HAP-1 (cell line): Measurements from ENCODE around the gene TSPAN5.

Source experiments
- DNase-seq, 2 experiments: peaks; one replicate each; pipeline ENCODE4 v3.0.0-alpha.2; 2016 to 2020; ENCODE audit warnings: low spot score in 2 of 2
- H3K27me3 ChIP-seq: fragments of 250-450 bp; sonication (Bioruptor Pico); 2 replicates; pipeline ENCODE4 v1.5.1; 2020; ENCODE audit warnings: low read depth, mild to moderate bottlenecking, moderate library complexity
- H3K36me3 ChIP-seq: fragments of 250-450 bp; sonication (Bioruptor Pico); replicated peaks from 2 replicates; pipeline ENCODE4 v1.5.1; 2020; ENCODE audit warnings: mild to moderate bottlenecking
- H3K4me1 ChIP-seq: fragments of 250-450 bp; sonication (Bioruptor Pico); 2 replicates; pipeline ENCODE4 v1.5.1; 2020; ENCODE audit warnings: mild to moderate bottlenecking
- H3K4me3 ChIP-seq: fragments of 250-450 bp; sonication (Bioruptor Pico); 2 replicates; pipeline ENCODE4 v1.5.1; 2020; ENCODE audit warnings: mild to moderate bottlenecking, moderate library complexity
- H3K9me3 ChIP-seq: fragments of 250-450 bp; sonication (Bioruptor Pico); 2 replicates; pipeline ENCODE4 v1.5.1; 2020; ENCODE audit warnings: mild to moderate bottlenecking, moderate library complexity
- in situ Hi-C: fragments of 300-500 bp; cut with MboI; formaldehyde crosslinking; loops from 3 replicates; pipeline ENCODE4 v1.14.3; 2020; ENCODE audit warnings: low sequenced_read_pairs, inconsistent platforms, mixed read lengths

The TSPAN5 gene

GRCh38 chr4:98568941-98569663 is 89.3 kb downstream of the TSPAN5 start:
- no peaks in the 10 kb centered on the region for H3K27me3 ChIP-seq
- in situ Hi-C loops, result no loop called here
- no peak for DNase-seq

DNA sequence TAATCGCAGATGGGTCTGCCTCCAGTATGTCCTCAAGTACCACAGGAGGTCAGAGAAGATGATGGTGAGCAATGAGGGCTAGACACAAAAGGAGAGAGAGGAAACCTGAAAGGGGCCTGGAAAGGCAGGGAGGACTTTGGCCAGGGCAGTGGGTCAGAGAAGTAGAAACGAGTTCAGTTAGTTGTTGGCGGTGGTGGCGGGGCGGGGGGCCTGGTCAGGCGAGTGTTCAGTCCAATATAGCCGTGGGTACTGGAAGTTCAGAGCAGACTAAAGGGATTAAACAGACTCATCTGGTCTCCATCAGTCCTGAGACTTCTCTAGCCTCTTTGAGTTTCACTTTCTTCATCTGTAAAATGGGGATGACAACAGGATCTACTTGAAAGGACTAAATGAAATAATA is 90.8 kb downstream of the TSPAN5 start:
- H3K36me3 ChIP-seq, result no peaks in the 10 kb centered on the region
- no peaks in the 10 kb centered on the region for H3K4me1 ChIP-seq
- DNase-seq, result no peak
- in situ Hi-C loops, result no loop called here
- H3K9me3 ChIP-seq, result no peaks in the 10 kb centered on the region
- no peak overlapping the region for H3K4me3 ChIP-seq
- H3K27me3 ChIP-seq, result no peaks in the 10 kb centered on the region

More at GRCh38 chr4:98568941-98569663, 89.3 kb downstream of the TSPAN5 start:
- no peaks in the 10 kb centered on the region for H3K36me3 ChIP-seq
- H3K9me3 ChIP-seq, result no peaks in the 10 kb centered on the region
- H3K4me3 ChIP-seq, result no peak overlapping the region
- H3K4me1 ChIP-seq, result no peaks in the 10 kb centered on the region

DNA sequence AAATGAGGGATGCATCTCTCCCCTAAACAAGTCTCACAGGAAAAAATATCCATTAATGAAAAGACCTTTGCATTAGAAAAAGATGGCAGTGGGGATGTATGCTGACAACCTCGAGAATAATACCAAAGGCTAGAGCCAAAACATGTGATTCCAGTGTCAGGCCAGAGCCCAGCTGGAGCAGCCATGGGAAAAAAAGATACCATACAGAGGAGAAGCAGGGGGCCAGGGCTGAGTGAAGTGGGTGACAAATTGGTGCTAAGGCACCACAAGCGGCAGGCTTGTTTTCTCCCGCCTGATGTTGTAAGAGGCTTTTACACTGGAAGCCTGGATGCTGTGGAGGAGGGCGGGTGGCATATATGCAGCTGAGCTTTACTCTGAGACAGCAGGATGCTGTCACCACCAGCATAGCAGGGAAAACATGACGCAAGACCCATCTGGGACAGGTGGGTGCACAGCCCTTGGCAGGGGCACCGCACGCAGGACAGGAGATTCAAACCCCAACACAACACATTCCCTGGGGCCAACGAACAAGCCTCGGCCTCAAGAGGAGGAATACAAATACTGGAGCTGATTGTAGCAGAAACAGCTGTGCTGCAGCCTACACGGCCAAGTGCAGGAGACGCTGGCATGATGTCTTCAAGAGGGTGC is 91.9 kb downstream of the TSPAN5 start:
- Histone ChIP-seq H3K4me1 (no peaks in the 10 kb centered on the region), H3K27me3 (no peaks in the 10 kb centered on the region), H3K9me3 (no peaks in the 10 kb centered on the region), H3K4me3 (no peak overlapping the region), H3K36me3 (no peaks in the 10 kb centered on the region)
- DNase-seq, result no peak
- in situ Hi-C loops, result no loop called here

DNA sequence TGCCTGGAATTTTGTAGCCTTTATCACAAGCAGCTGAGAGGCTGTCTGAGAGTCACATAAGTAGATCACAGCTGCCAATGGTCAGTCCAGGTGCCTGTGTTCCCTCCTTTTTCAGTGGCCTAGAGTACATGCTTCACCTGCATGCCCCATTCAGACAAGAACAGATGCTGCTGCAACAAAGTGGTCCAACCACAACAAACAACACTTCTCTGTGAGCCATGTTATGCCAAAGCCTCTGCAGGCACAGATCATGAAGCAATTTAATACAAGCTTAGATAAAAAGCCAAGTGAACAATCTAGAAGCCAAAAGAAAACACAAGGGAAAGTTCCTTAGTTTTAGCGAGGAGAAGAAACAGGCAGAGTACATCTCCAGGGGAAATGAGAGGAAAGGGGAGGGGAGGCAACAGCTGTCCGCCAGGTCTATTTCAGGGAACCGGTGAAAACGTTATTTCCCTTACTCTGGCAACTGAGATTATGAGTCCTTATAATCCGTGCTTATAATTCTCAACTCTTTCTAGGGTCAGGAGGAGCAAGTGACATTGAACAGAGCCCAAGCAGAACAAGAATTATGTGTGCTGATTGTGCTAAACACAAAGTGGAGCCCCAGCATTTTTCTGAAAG is 92.6 kb downstream of the TSPAN5 start:
- Histone ChIP-seq H3K4me3 (no peak overlapping the region), H3K36me3 (no peaks in the 10 kb centered on the region), H3K9me3 (no peaks in the 10 kb centered on the region), H3K27me3 (no peaks in the 10 kb centered on the region), H3K4me1 (no peaks in the 10 kb centered on the region)
- no peak for DNase-seq
- in situ Hi-C loops, result no loop called here

GRCh38 chr4:98564852-98565251 is 93.6 kb downstream of the TSPAN5 start:
- H3K4me3 ChIP-seq, result no peak overlapping the region
- H3K9me3 ChIP-seq, result no peaks in the 10 kb centered on the region
- no peak for DNase-seq
- in situ Hi-C loops, result no loop called here
- H3K4me1 ChIP-seq, result no peaks in the 10 kb centered on the region
- no peaks in the 10 kb centered on the region for H3K27me3 ChIP-seq
- no peaks in the 10 kb centered on the region for H3K36me3 ChIP-seq

GRCh38 chr4:98560321-98560720 is 98.1 kb downstream of the TSPAN5 start:
- DNase-seq, result no peak
- Histone ChIP-seq H3K9me3 (no peaks in the 10 kb centered on the region), H3K36me3 (no peaks in the 10 kb centered on the region), H3K27me3 (no peaks in the 10 kb centered on the region), H3K4me3 (no peak overlapping the region), H3K4me1 (peaks cover 15% of the 10 kb centered on the region)
- in situ Hi-C loops, result no loop called here

DNA sequence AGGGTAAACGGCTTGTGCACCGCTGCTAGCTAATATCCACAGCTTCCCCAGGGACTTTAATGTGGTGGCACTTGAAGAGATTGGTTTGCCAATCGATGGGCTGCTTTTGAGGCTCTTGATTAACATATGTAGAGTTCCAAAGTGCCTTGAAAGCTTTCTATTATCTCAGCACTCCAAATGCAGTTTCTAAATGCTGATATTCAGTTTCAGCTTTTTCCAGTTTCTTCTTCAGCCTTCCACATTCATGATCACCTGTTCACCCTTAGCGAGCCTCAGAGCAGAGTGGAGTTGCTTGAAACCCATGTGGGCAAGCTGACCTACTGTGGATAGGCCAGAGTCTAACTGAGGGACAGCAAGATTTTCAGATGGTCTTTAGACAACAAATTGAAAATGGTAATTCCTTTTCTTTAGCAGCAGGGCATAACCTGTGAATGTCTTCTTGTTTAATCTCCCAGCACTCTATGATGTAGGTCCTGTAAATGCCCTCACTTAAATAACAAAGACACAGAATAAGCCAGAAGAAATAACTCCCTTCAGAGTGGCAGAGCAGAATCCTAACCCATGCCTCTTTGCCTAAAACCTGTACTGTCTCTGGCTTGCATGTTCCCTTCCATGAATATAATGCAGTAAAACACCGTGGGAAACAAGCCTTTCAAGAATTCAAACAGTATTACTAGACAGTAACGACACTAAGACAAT is 99.8 kb downstream of the TSPAN5 start:
- in situ Hi-C loops, result no loop called here
- no peaks in the 10 kb centered on the region for H3K36me3 ChIP-seq
- H3K4me1 ChIP-seq, result peaks cover 15% of the 10 kb centered on the region
- no peaks in the 10 kb centered on the region for H3K9me3 ChIP-seq
- peak; percentile 69 to 89 for DNase-seq
- no peak overlapping the region for H3K4me3 ChIP-seq
- no peaks in the 10 kb centered on the region for H3K27me3 ChIP-seq

DNA sequence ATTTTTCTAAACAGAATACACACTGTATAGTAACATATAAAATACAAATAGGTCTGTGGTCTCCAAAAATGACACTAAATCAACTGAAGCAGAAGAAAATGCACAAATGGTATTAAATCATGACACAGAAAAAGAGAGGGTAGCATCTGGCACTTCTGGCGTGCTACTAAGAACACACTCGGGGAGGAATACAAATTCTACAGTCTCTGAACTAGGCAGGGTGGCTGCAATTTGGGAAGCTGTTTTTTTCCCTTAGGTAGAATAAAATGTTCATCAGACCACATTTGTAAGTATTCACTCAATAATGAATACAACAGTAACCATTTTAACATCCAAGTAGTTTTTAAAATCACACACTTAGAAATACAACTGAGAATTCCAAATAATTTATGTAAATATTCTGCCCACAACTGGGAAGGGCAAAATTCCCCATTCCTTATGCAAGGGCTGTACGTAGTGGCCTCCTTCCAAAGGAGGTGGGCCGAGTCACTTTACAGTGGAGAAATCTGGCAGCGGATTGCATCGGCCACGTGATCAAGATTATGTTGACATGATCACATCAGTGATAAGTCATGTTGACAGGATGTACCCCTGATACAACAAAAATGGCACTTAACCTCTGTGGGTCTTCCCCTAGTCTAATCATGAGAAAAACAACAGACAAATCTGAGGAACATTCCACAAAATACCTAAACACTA is 101.1 kb downstream of the TSPAN5 start:
- no peak for DNase-seq
- Histone ChIP-seq H3K36me3 (no peaks in the 10 kb centered on the region), H3K4me1 (peaks cover 15% of the 10 kb centered on the region), H3K27me3 (no peaks in the 10 kb centered on the region), H3K4me3 (no peak overlapping the region), H3K9me3 (no peaks in the 10 kb centered on the region)
- in situ Hi-C loops, result no loop called here

DNA sequence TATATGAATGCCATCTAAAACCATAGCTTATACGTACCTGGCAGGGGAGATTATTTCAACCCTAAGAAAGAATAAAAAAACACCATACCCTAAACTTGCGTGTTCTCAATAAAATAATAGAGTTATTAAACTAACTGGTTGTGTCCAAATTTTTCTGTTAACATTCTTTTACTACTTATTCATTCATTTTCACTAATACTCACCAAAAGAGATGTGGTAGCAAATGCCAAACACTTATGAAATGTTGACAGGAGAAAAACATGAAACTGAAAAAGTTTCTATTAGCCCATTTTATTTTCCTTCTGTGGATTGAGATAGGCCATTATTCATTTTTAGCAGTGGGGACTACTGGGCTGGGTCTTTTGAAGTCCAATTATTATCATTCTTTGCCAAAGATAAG is 102.0 kb downstream of the TSPAN5 start:
- Histone ChIP-seq H3K4me1 (peaks cover 15% of the 10 kb centered on the region), H3K36me3 (no peaks in the 10 kb centered on the region), H3K4me3 (no peak overlapping the region), H3K27me3 (no peaks in the 10 kb centered on the region), H3K9me3 (no peaks in the 10 kb centered on the region)
- in situ Hi-C loops, result no loop called here
- DNase-seq, result no peak

DNA sequence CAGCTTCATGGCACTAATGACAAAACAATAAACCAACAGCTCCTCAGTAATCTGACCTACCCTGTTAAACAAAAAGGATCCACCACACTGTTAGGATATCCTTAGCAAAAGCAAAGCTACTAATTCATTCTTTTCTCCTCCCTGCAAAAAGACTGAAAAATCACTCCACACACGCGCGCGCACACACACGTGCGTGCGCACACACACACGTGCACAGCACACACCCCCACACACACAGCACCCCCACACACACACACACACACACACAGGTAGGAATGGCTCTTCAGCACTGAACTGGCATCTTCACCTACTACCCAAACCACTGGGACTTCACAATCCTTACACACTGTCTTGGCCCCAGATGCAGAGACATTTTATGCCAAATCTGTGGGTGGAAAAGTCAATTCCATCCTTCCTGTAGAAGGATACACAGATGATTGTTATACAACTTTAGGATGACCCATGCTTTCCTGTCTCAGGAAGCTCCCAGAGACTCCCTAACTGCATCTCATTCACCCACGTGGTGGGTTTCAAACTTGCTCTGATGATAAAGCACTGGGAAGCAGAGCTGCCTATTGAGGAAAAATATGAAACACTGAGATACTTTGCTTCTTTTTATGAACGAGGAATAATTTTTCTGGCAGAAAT is 102.5 kb downstream of the TSPAN5 start:
- Histone ChIP-seq H3K4me1 (peaks cover 15% of the 10 kb centered on the region), H3K36me3 (no peaks in the 10 kb centered on the region), H3K27me3 (no peaks in the 10 kb centered on the region), H3K4me3 (no peak overlapping the region), H3K9me3 (no peaks in the 10 kb centered on the region)
- in situ Hi-C loops, result no loop called here
- DNase-seq, result no peak

- no peak for DNase-seq
- no peak overlapping the region for H3K4me3 ChIP-seq
- in situ Hi-C loops, result no loop called here
- H3K27me3 ChIP-seq, result 0 out of 2 replicates have a peak, but pooled peaks cover 2% of the 10 kb centered on the region
- H3K9me3 ChIP-seq, result no peaks in the 10 kb centered on the region
- H3K36me3 ChIP-seq, result no peaks in the 10 kb centered on the region
- no peaks in the 10 kb centered on the region for H3K4me1 ChIP-seq
These were observed 111.4 kb downstream of the TSPAN5 start for GRCh38 chr4:98546910-98547594.

DNA sequence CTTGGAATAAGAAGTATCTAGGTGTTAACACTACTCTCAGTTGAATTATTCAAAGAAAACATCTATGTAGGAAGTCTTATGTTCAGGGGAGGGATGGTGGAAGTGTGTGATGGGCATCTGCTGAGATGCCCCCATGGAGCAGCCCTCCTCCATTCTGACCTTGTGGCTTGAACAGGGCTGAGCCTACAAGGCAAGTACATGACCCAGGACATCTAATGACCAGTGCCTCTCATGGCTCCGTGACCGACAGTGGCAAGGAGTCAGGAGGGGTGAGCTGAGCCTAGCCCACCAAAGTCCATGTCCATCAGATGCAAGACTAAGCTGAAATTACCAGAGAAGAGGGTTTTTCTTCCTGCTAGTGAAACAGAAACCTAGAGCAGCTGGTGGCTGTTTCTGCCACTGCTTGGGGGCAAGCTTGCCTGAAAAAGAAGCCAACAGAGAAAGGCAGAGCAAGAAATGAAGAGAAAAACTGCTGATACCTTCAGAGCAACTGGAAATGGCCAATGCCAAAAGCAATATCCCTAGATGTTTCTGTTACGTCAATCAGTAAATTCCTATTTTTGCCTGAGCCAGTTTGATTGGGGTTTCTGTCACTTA is 113.5 kb downstream of the TSPAN5 start:
- Histone ChIP-seq H3K36me3 (no peaks in the 10 kb centered on the region), H3K4me1 (no peaks in the 10 kb centered on the region), H3K9me3 (no peaks in the 10 kb centered on the region), H3K4me3 (no peak overlapping the region), H3K27me3 (no peaks in the 10 kb centered on the region)
- in situ Hi-C loops, result no loop called here
- DNase-seq, result no peak
